ENCODE data around the gene APLN.

Gene APLN

GRCh38 chrX:129654652-129655546 lies at the start of gene APLN:
TSS of gene APLN (minus strand) at chrX:129654956. CDS start at chrX:129654630, 326 bp downstream.
- Histone ChIP-seq H3K4me3 (peak within 1 kb of the TSS; percentile 18 to 43 (median 31)), H3K27ac (peak within 1 kb of the TSS in 1 of 21 experiments; percentile 6)

- Histone ChIP-seq H3K4me3 (no peak overlapping the region), H3K27ac (no peak overlapping the region)
Measured at GRCh38 chrX:129704491-129704890, 49.7 kb upstream of the APLN start.

- no peak overlapping the region for H3K4me3 ChIP-seq
- H3K27ac ChIP-seq = peak overlapping the region in 2 of 21 experiments; percentile 49 to 53
Measured at GRCh38 chrX:129701624-129702069, 46.9 kb upstream of the APLN start.

- H3K27ac ChIP-seq = no peak overlapping the region
- no peak overlapping the region for H3K4me3 ChIP-seq
Measured at GRCh38 chrX:129700536-129700935, 45.8 kb upstream of the APLN start.

GRCh38 chrX:129698150-129698549 lies 43.4 kb upstream of the APLN start:
- Histone ChIP-seq H3K27ac (no peak overlapping the region), H3K4me3 (no peak overlapping the region)

- H3K27ac ChIP-seq = no peak overlapping the region
- H3K4me3 ChIP-seq = no peak overlapping the region
Measured at GRCh38 chrX:129697204-129697829, 42.6 kb upstream of the APLN start.

- no peak overlapping the region for H3K27ac ChIP-seq
Measured at GRCh38 chrX:129696463-129697155, 41.9 kb upstream of the APLN start.

GRCh38 chrX:129695937-129696336 lies 41.2 kb upstream of the APLN start:
- Histone ChIP-seq H3K27ac (no peak overlapping the region), H3K4me3 (no peak overlapping the region)

More at GRCh38 chrX:129696463-129697155, 41.9 kb upstream of the APLN start:
- no peak overlapping the region for H3K4me3 ChIP-seq

GRCh38 chrX:129695535-129695934 lies 40.8 kb upstream of the APLN start:
- no peak overlapping the region for H3K27ac ChIP-seq
- no peak overlapping the region for H3K4me3 ChIP-seq

- no peak overlapping the region for H3K4me3 ChIP-seq
Measured at GRCh38 chrX:129694805-129695204, 40.0 kb upstream of the APLN start.

GRCh38 chrX:129693354-129693753 lies 38.6 kb upstream of the APLN start:
- Histone ChIP-seq H3K27ac (no peak overlapping the region), H3K4me3 (no peak overlapping the region)

More at GRCh38 chrX:129694805-129695204, 40.0 kb upstream of the APLN start:
- H3K27ac ChIP-seq = no peak overlapping the region

GRCh38 chrX:129690435-129690834 lies 35.7 kb upstream of the APLN start:
- no peak overlapping the region for H3K27ac ChIP-seq
- no peak overlapping the region for H3K4me3 ChIP-seq

- Histone ChIP-seq H3K27ac (no peak overlapping the region), H3K4me3 (no peak overlapping the region)
Measured at GRCh38 chrX:129689796-129690195, 35.0 kb upstream of the APLN start.

GRCh38 chrX:129688097-129688496 lies 33.3 kb upstream of the APLN start:
- Histone ChIP-seq H3K4me3 (no peak overlapping the region), H3K27ac (no peak overlapping the region)

- H3K4me3 ChIP-seq = no peak overlapping the region
- H3K27ac ChIP-seq = no peak overlapping the region
Measured at GRCh38 chrX:129686422-129686948, 31.7 kb upstream of the APLN start.

GRCh38 chrX:129682979-129683378 lies 28.2 kb upstream of the APLN start:
- H3K4me3 ChIP-seq = no peak overlapping the region
- H3K27ac ChIP-seq = no peak overlapping the region

GRCh38 chrX:129679901-129680300 lies 25.1 kb upstream of the APLN start:
- Histone ChIP-seq H3K4me3 (no peak overlapping the region), H3K27ac (no peak overlapping the region)

GRCh38 chrX:129678614-129679195 lies 23.9 kb upstream of the APLN start:
- Histone ChIP-seq H3K4me3 (peak overlapping the region; percentile 18 to 43 (median 26)), H3K27ac (peak overlapping the region in 18 of 21 experiments; percentile 22 to 84 (median 70))

- no peak overlapping the region for H3K27ac ChIP-seq
Measured at GRCh38 chrX:129667412-129667811, 12.7 kb upstream of the APLN start.

More at GRCh38 chrX:129667412-129667811, 12.7 kb upstream of the APLN start:
- H3K4me3 ChIP-seq = no peak overlapping the region
